Aorta (tissue), 4 donors: ENCODE results near the gene SLCO1B1. TPM values are rescaled to one million over a fixed set of nuclear protein-coding genes. Genes with fewer than 3 reads are reported as not detected.

ENCODE experiments used
- polyA plus RNA-seq, 2 donors: library from polyadenylated mRNA; stranded (reverse); fragments of 200-250 nt; gene quantifications; one replicate each; pipeline ENCODE4 v1.2.3, GENCODE V29; 2013
- total RNA-seq, 2 donors: library from RNA; stranded (reverse); fragmentation: NEBNext Ultra II Directional; extraction: Animal tissue kit (Norgen Biotek cat#: 25700); gene quantifications; one replicate each; pipeline ENCODE4 v1.2.1, GENCODE V29; 2021
- donor health status: healthy with polysubstance abuse.
- donor health status: Bipolar disorder and iron deficiency.
- donor health status: DM: no; HTN: no; CAD: no.
- donor health status: DM: yes; HTN: yes; CAD: no.

SLCO1B1 gene
- total and polyA plus RNA-seq, 4 donors = not detected

Other genes with a start within 250 kb of the SLCO1B1 start
- not detected for gene SLCO1A2, start 203.7 kb downstream of the SLCO1B1 start, total RNA-seq
- gene SLCO1A2, start 203.7 kb downstream of the SLCO1B1 start, polyA plus RNA-seq = not detected
- not detected for gene IAPP, start 241.7 kb downstream of the SLCO1B1 start, total RNA-seq
- gene IAPP, start 241.7 kb downstream of the SLCO1B1 start, polyA plus RNA-seq = under 1 TPM in 1 of 2 donors, not detected in 1; 0.36 TPM